ENCODE data around the gene CT45A10. TPM values are rescaled to one million over a fixed set of nuclear protein-coding genes. Genes with fewer than 3 reads are reported as not detected.
"Not testable (repeated sequence)": the region's sequence is repeated elsewhere in the genome, so short reads cannot be mapped to it uniquely, and the experiment has no call there.

CT45A10 gene
- polyA plus RNA-seq (2011; rRNA removed) (not detected in 2 replicates), polyA minus RNA-seq (2011; rRNA and poly(A)+ RNA removed) (not detected in 2 replicates)

- ChIA-PET CTCF (no interaction called here), POLR2A (no interaction called here)
- TF ChIP-seq CTCF (IDR thresholded peaks at IDR 0.05; ENCODE audit: insufficient read depth, low read depth, low read length) = no peak
- no peak for DNase-seq (ENCODE audit: low read depth)
- Histone ChIP-seq H3K27me3 (ENCODE audit: control insufficient read depth, insufficient read depth, low read length) (no peaks in the 10 kb centered on the region), H3K36me3 (ENCODE audit: control insufficient read depth, insufficient read depth, low read length) (no peaks in the 10 kb centered on the region), H3K4me3 (ENCODE audit: low read depth, low read length) (no peak within 1 kb of the TSS)
Observed at GRCh38 chrX:135893294-135893817, at the start of gene CT45A10, which contains the start of gene SAGE1. Gene CT45A10 (minus strand): TSS chrX:135893444. CDS start chrX:135885344, 8,100 bp downstream. Gene SAGE1 (plus strand): TSS chrX:135893716. CDS start chrX:135896243, 2,527 bp downstream.

GRCh38 chrX:135931644-135932487, 38.6 kb upstream of the CT45A10 start:
- Histone ChIP-seq H3K36me3 (ENCODE audit: control insufficient read depth, insufficient read depth, low read length) (no peaks in the 10 kb centered on the region), H3K4me3 (ENCODE audit: low read depth, low read length) (no peak overlapping the region), H3K27me3 (ENCODE audit: control insufficient read depth, insufficient read depth, low read length) (no peaks in the 10 kb centered on the region)
- ChIA-PET CTCF (interaction anchor here (0.5 to 1.7 kb wide), 9 partner anchors 9 to 447 kb away, joined by 3 to 8 read pairs (median 3); no protein-coding TSS in a partner anchor), POLR2A (no interaction called here)
- no peak for DNase-seq (ENCODE audit: low read depth)
- peak; percentile 68 for TF ChIP-seq CTCF (IDR thresholded peaks at IDR 0.05; ENCODE audit: insufficient read depth, low read depth, low read length)

DNA sequence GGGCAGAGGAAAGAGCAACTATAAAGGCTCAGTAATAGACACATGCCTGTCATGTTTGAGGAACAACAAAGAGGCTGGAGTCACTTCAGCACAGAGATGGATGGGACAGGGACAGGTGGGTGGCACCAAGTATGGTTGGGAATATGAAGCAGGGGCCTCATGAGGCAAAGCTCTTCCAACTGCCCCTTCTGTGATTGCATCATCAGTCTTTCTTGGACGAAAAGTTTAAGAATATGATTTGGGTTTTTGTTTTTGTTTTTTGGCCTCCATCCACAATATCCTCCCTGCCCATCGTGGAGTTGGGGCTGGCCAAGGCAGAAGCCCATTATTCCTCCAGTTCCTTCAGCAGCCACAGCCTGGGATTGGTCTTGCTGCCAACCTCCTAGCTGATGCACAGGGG, 34.7 kb upstream of the CT45A10 start:
- TF ChIP-seq CTCF (IDR thresholded peaks at IDR 0.05; ENCODE audit: insufficient read depth, low read depth, low read length) = no peak
- ChIA-PET POLR2A (no interaction called here), CTCF (no interaction called here)
- Histone ChIP-seq H3K27me3 (ENCODE audit: control insufficient read depth, insufficient read depth, low read length) (no peaks in the 10 kb centered on the region), H3K36me3 (ENCODE audit: control insufficient read depth, insufficient read depth, low read length) (no peaks in the 10 kb centered on the region), H3K4me3 (ENCODE audit: low read depth, low read length) (no peak overlapping the region)
- no peak for DNase-seq (ENCODE audit: low read depth)

DNA sequence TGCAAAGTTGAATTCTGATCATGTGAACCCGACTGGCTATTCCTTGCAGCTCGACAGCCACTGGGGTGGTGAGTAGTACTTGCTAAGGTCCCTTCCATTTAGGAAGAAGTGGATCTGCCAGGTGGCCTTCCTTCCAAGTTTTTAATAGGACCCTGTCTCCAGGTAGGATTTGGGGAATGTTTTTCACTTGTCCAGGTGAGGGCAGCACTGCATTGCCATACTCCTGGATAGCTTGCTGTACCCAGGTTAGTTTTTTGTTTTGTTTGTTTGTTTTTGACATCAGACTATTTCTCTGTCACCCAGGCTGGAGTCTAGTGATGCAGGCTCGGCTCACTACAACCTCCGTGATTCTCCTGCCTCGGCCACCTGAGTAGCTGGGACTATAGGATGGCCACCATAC, 30.1 kb upstream of the CT45A10 start:
- CTCF ChIA-PET = no interaction called here
- Histone ChIP-seq H3K4me3 (ENCODE audit: low read depth, low read length) (no peak overlapping the region), H3K27me3 (ENCODE audit: control insufficient read depth, insufficient read depth, low read length) (no peaks in the 10 kb centered on the region), H3K36me3 (ENCODE audit: control insufficient read depth, insufficient read depth, low read length) (no peaks in the 10 kb centered on the region)
- POLR2A ChIA-PET = no interaction called here
- DNase-seq (ENCODE audit: low read depth) = no peak
- no peak for TF ChIP-seq CTCF (IDR thresholded peaks at IDR 0.05; ENCODE audit: insufficient read depth, low read depth, low read length)

DNA sequence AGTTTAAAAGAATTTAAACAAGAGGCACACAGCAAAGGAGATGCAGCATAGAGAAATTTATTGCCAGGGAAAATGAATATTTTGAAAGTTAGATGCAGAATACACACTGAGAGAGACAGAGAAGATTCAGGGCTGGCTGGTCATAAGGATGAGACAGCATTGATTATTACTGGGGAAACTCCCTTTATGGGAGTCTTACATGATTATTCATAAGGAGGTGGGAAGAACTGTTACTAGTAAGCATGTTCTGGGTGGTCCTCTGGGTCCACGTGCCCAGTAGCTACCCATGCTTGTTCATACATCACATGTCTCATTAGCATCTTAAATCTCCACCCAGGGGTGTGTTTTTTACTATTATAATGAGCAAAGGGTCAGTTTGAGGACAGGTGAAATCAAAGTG, 27.3 kb upstream of the CT45A10 start:
- DNase-seq (ENCODE audit: low read depth); H3K27me3 ChIP-seq (ENCODE audit: control insufficient read depth, insufficient read depth, low read length); H3K36me3 ChIP-seq (ENCODE audit: control insufficient read depth, insufficient read depth, low read length); POLR2A ChIA-PET; H3K4me3 ChIP-seq (ENCODE audit: low read depth, low read length): not testable (repeated sequence)
- CTCF ChIA-PET = interaction anchor here (1.0 kb wide), 1 partner anchor 10 kb away, joined by 4 read pairs; no protein-coding TSS in a partner anchor

All from BJ (cell line).